NCI-H1092 (cell line): Measurements from ENCODE around the gene KIAA0930.
"Not testable (repeated sequence)": the region's sequence is repeated elsewhere in the genome, so short reads cannot be mapped to it uniquely, and the experiment has no call there.

Source experiments
- DNase-seq: peaks from one replicate; lab custom pipeline; 2025; lab: John Stamatoyannopoulos, UW

The KIAA0930 gene

GRCh38 chr22:45200860-45201511 is 39.7 kb downstream of the KIAA0930 start:
- no peak for DNase-seq

- no peak for DNase-seq
Observed at GRCh38 chr22:45200230-45200629, 40.5 kb downstream of the KIAA0930 start.

- DNase-seq = no peak
Observed at GRCh38 chr22:45199723-45200122, 41.0 kb downstream of the KIAA0930 start.

- DNase-seq = no peak
Observed at GRCh38 chr22:45198463-45198795, 42.3 kb downstream of the KIAA0930 start.

- DNase-seq = no peak
Observed at GRCh38 chr22:45197606-45198462, 42.9 kb downstream of the KIAA0930 start.

- no peak for DNase-seq
Observed at GRCh38 chr22:45196926-45197605, 43.6 kb downstream of the KIAA0930 start.

GRCh38 chr22:45196308-45196707 is 44.4 kb downstream of the KIAA0930 start:
- DNase-seq = no peak

- no peak for DNase-seq
Observed at GRCh38 chr22:45195616-45196015, 45.1 kb downstream of the KIAA0930 start.

GRCh38 chr22:45194686-45195085 is 46.0 kb downstream of the KIAA0930 start:
- no peak for DNase-seq

GRCh38 chr22:45192701-45193187 is 48.0 kb downstream of the KIAA0930 start:
- DNase-seq = no peak

- not testable (repeated sequence) for DNase-seq
Observed at GRCh38 chr22:45191746-45192145, 48.9 kb downstream of the KIAA0930 start.

- no peak for DNase-seq
Observed at GRCh38 chr22:45190202-45190872, 50.4 kb downstream of the KIAA0930 start.

- DNase-seq = no peak
Observed at GRCh38 chr22:45188779-45189178, 51.9 kb downstream of the KIAA0930 start.

GRCh38 chr22:45187891-45188290 is 52.8 kb downstream of the KIAA0930 start:
- DNase-seq = no peak

GRCh38 chr22:45185718-45186514 is 54.8 kb downstream of the KIAA0930 start:
- DNase-seq = no peak

GRCh38 chr22:45183974-45184373 is 56.7 kb downstream of the KIAA0930 start:
- DNase-seq = no peak

GRCh38 chr22:45181766-45182165 is 58.9 kb downstream of the KIAA0930 start:
- no peak for DNase-seq

- DNase-seq = no peak
Observed at GRCh38 chr22:45181240-45181639, 59.5 kb downstream of the KIAA0930 start.

- no peak for DNase-seq
Observed at GRCh38 chr22:45180146-45180679, 60.5 kb downstream of the KIAA0930 start.

- no peak for DNase-seq
Observed at GRCh38 chr22:45179276-45180049, 61.2 kb downstream of the KIAA0930 start.
